ENCODE measurements around the gene MAST4. TPM values are rescaled to one million over a fixed set of nuclear protein-coding genes. Genes with fewer than 3 reads are reported as not detected.
A peak's percentile ranks its signal among the peaks of the same experiment; 100 is the strongest.

Gene MAST4
- total and polyA plus RNA-seq, 7 experiments from 2014 or later: 11.3 to 39.0 (median 28.3) TPM

GRCh38 chr5:66987949-66988838 lies 392.0 kb downstream of the MAST4 start:
- no peak overlapping the region for H3K27ac Mint-ChIP-seq
- H3K4me3 ChIP-seq (ENCODE audit: low read length): no peak overlapping the region
- no peaks in the 10 kb centered on the region for H3K9me3 Mint-ChIP-seq
- POLR2A ChIA-PET: interaction anchor here (1.0 to 1.5 kb wide), 2 partner anchors 10 to 16 kb away, joined by 4 to 6 read pairs; no protein-coding TSS in a partner anchor
- no peak overlapping the region for H3K4me3 Mint-ChIP-seq
- H3K27me3 ChIP-seq (ENCODE audit: control insufficient read depth in 2 of 2, insufficient read depth in 2 of 2, low read length in 2 of 2): no peaks in the 10 kb centered on the region
- no peaks in the 10 kb centered on the region for H3K36me3 ChIP-seq (ENCODE audit: control insufficient read depth in 2 of 3, insufficient read depth in 3 of 3, low read length in 3 of 3)
- intact Hi-C loops (cut with micrococcal nuclease): loop anchor here (1.0 to 5.0 kb wide), 6 partner anchors 16 to 221 kb away; no protein-coding TSS in a partner anchor
- H3K27me3 Mint-ChIP-seq: peaks cover 0 to 11% (median 0%) of the 10 kb centered on the region in 5 donors
- no peaks in the 10 kb centered on the region for H3K9me3 ChIP-seq (ENCODE audit: control insufficient read depth in 2 of 3, low read length in 3 of 3)
- CTCF ChIA-PET: interaction anchor here (0.7 to 2.1 kb wide), 12 partner anchors 10 to 261 kb away, joined by 3 to 9 read pairs (median 4); no protein-coding TSS in a partner anchor
- DNase-seq: peak in 6 of 9 donors; percentile 15 to 52 (median 40)
- peaks cover 0 to 17% (median 5%) of the 10 kb centered on the region in 7 donors for H3K4me1 Mint-ChIP-seq
- H3K27ac ChIP-seq (ENCODE audit: low read depth, low read length): no peak overlapping the region
- no peaks in the 10 kb centered on the region for H3K4me1 ChIP-seq (ENCODE audit: control insufficient read depth in 2 of 2, insufficient read depth in 2 of 2, low read length in 2 of 2)
- H3K36me3 Mint-ChIP-seq: no peaks in the 10 kb centered on the region
- peak; percentile 80 for ATAC-seq

GRCh38 chr5:66989286-66989685 lies 393.1 kb downstream of the MAST4 start:
- H3K27ac ChIP-seq (ENCODE audit: low read depth, low read length): no peak overlapping the region
- ChIA-PET CTCF (interaction anchor here (1.3 kb wide), 1 partner anchor 218 kb away, joined by 5 read pairs; no protein-coding TSS in a partner anchor), POLR2A (interaction anchor here (0.7 to 1.3 kb wide), 2 partner anchors 12 to 218 kb away, joined by 3 to 5 read pairs; no protein-coding TSS in a partner anchor)
- H3K27ac Mint-ChIP-seq: no peak overlapping the region
- H3K36me3 Mint-ChIP-seq: peaks cover 0 to 4% (median 0%) of the 10 kb centered on the region in 5 donors
- H3K4me1 ChIP-seq (ENCODE audit: control insufficient read depth in 2 of 2, insufficient read depth in 2 of 2, low read length in 2 of 2): no peaks in the 10 kb centered on the region
- no peaks in the 10 kb centered on the region for H3K27me3 ChIP-seq (ENCODE audit: control insufficient read depth in 2 of 2, insufficient read depth in 2 of 2, low read length in 2 of 2)
- no peak overlapping the region for H3K4me3 Mint-ChIP-seq
- H3K9me3 ChIP-seq (ENCODE audit: control insufficient read depth in 2 of 3, low read length in 3 of 3): no peaks in the 10 kb centered on the region
- peaks cover 0 to 25% (median 5%) of the 10 kb centered on the region in 7 donors for H3K4me1 Mint-ChIP-seq
- H3K9me3 Mint-ChIP-seq: no peaks in the 10 kb centered on the region
- ATAC-seq (no peak), DNase-seq (no peak)
- intact Hi-C loops (cut with micrococcal nuclease): loop anchor here in 1 of 2 donors (2.0 to 5.0 kb wide), 4 partner anchors 63 to 168 kb away; no protein-coding TSS in a partner anchor
- H3K36me3 ChIP-seq (ENCODE audit: control insufficient read depth in 2 of 3, insufficient read depth in 3 of 3, low read length in 3 of 3): no peaks in the 10 kb centered on the region
- peaks cover 0 to 2% (median 0%) of the 10 kb centered on the region in 5 donors for H3K27me3 Mint-ChIP-seq
- H3K4me3 ChIP-seq (ENCODE audit: low read length): no peak overlapping the region

GRCh38 chr5:66989781-66990180 lies 393.6 kb downstream of the MAST4 start:
- Mint-ChIP-seq H3K27me3 (peaks cover 0 to 4% (median 0%) of the 10 kb centered on the region in 5 donors), H3K4me1 (peaks cover 0 to 26% (median 5%) of the 10 kb centered on the region in 7 donors), H3K9me3 (no peaks in the 10 kb centered on the region), H3K4me3 (no peak overlapping the region), H3K27ac (no peak overlapping the region), H3K36me3 (peaks cover 0 to 4% (median 0%) of the 10 kb centered on the region in 5 donors)
- H3K36me3 ChIP-seq (ENCODE audit: control insufficient read depth in 2 of 3, insufficient read depth in 3 of 3, low read length in 3 of 3): no peaks in the 10 kb centered on the region
- DNase-seq (no peak), ATAC-seq (no peak)
- H3K27me3 ChIP-seq (ENCODE audit: control insufficient read depth in 2 of 2, insufficient read depth in 2 of 2, low read length in 2 of 2): no peaks in the 10 kb centered on the region
- POLR2A ChIA-PET: interaction anchor here (0.7 to 1.3 kb wide), 3 partner anchors 11 to 225 kb away, joined by 3 to 5 read pairs (median 3); no protein-coding TSS in a partner anchor
- intact Hi-C loops (cut with micrococcal nuclease): loop anchor here in 1 of 2 donors (2.0 to 5.0 kb wide), 4 partner anchors 63 to 167 kb away; no protein-coding TSS in a partner anchor
- no peak overlapping the region for H3K4me3 ChIP-seq (ENCODE audit: low read length)
- no peak overlapping the region for H3K27ac ChIP-seq (ENCODE audit: low read depth, low read length)
- CTCF ChIA-PET: interaction anchor here (0.7 to 1.1 kb wide), 2 partner anchors 12 to 801 kb away, joined by 3 read pairs; no protein-coding TSS in a partner anchor
- H3K9me3 ChIP-seq (ENCODE audit: control insufficient read depth in 2 of 3, low read length in 3 of 3): no peaks in the 10 kb centered on the region
- no peaks in the 10 kb centered on the region for H3K4me1 ChIP-seq (ENCODE audit: control insufficient read depth in 2 of 2, insufficient read depth in 2 of 2, low read length in 2 of 2)

GRCh38 chr5:66991746-66992145 lies 395.6 kb downstream of the MAST4 start:
- CTCF ChIA-PET: interaction anchor here (0.6 to 1.9 kb wide), 3 partner anchors 10 to 220 kb away, joined by 3 to 6 read pairs (median 3); no protein-coding TSS in a partner anchor
- Histone ChIP-seq H3K36me3 (ENCODE audit: control insufficient read depth in 2 of 3, insufficient read depth in 3 of 3, low read length in 3 of 3) (no peaks in the 10 kb centered on the region), H3K27ac (ENCODE audit: low read depth, low read length) (no peak overlapping the region), H3K4me1 (ENCODE audit: control insufficient read depth in 2 of 2, insufficient read depth in 2 of 2, low read length in 2 of 2) (no peaks in the 10 kb centered on the region), H3K4me3 (ENCODE audit: low read length) (no peak overlapping the region), H3K27me3 (ENCODE audit: control insufficient read depth in 2 of 2, insufficient read depth in 2 of 2, low read length in 2 of 2) (no peaks in the 10 kb centered on the region), H3K9me3 (ENCODE audit: control insufficient read depth in 2 of 3, low read length in 3 of 3) (no peaks in the 10 kb centered on the region)
- Mint-ChIP-seq H3K27ac (no peak overlapping the region), H3K9me3 (no peaks in the 10 kb centered on the region), H3K36me3 (peaks cover 0 to 6% (median 0%) of the 10 kb centered on the region in 5 donors), H3K4me3 (no peak overlapping the region), H3K27me3 (peaks cover 0 to 4% (median 0%) of the 10 kb centered on the region in 5 donors), H3K4me1 (peaks cover 0 to 19% (median 2%) of the 10 kb centered on the region in 7 donors)
- intact Hi-C loops (cut with micrococcal nuclease): no loop called here
- no peak for DNase-seq
- POLR2A ChIA-PET: interaction anchor here (0.7 kb wide), 1 partner anchor 232 kb away, joined by 3 read pairs; no protein-coding TSS in a partner anchor
- ATAC-seq: no peak

- Histone ChIP-seq H3K27ac (ENCODE audit: low read depth, low read length) (no peak overlapping the region), H3K36me3 (ENCODE audit: control insufficient read depth in 2 of 3, insufficient read depth in 3 of 3, low read length in 3 of 3) (no peaks in the 10 kb centered on the region), H3K27me3 (ENCODE audit: control insufficient read depth in 2 of 2, insufficient read depth in 2 of 2, low read length in 2 of 2) (no peaks in the 10 kb centered on the region), H3K9me3 (ENCODE audit: control insufficient read depth in 2 of 3, low read length in 3 of 3) (no peaks in the 10 kb centered on the region), H3K4me1 (ENCODE audit: control insufficient read depth in 2 of 2, insufficient read depth in 2 of 2, low read length in 2 of 2) (no peaks in the 10 kb centered on the region), H3K4me3 (ENCODE audit: low read length) (no peak overlapping the region)
- ChIA-PET CTCF (interaction anchor here (1.0 to 1.9 kb wide), 2 partner anchors 9 to 157 kb away, joined by 3 to 6 read pairs; no protein-coding TSS in a partner anchor), POLR2A (interaction anchor here (0.9 kb wide), 1 partner anchor 168 kb away, joined by 3 read pairs; no protein-coding TSS in a partner anchor)
- Mint-ChIP-seq H3K9me3 (no peaks in the 10 kb centered on the region), H3K36me3 (peaks cover 0 to 6% (median 0%) of the 10 kb centered on the region in 5 donors), H3K4me1 (peaks cover 0 to 19% (median 0%) of the 10 kb centered on the region in 7 donors), H3K4me3 (no peak overlapping the region), H3K27me3 (peaks cover 0 to 4% (median 0%) of the 10 kb centered on the region in 5 donors), H3K27ac (peak overlapping the region in 1 of 9 donors; percentile 6)
- DNase-seq: no peak
- intact Hi-C loops (cut with micrococcal nuclease): no loop called here
- ATAC-seq: peak; percentile 47
Measured at GRCh38 chr5:66992547-66992946, 396.4 kb downstream of the MAST4 start.

- Mint-ChIP-seq H3K4me1 (peaks cover 0 to 14% (median 0%) of the 10 kb centered on the region in 7 donors), H3K27ac (no peak overlapping the region), H3K36me3 (peaks cover 0 to 6% (median 0%) of the 10 kb centered on the region in 5 donors), H3K27me3 (peaks cover 0 to 4% (median 0%) of the 10 kb centered on the region in 5 donors), H3K4me3 (no peak overlapping the region), H3K9me3 (no peaks in the 10 kb centered on the region)
- Histone ChIP-seq H3K4me3 (ENCODE audit: low read length) (no peak overlapping the region), H3K4me1 (ENCODE audit: control insufficient read depth in 2 of 2, insufficient read depth in 2 of 2, low read length in 2 of 2) (no peaks in the 10 kb centered on the region), H3K27ac (ENCODE audit: low read depth, low read length) (no peak overlapping the region), H3K27me3 (ENCODE audit: control insufficient read depth in 2 of 2, insufficient read depth in 2 of 2, low read length in 2 of 2) (no peaks in the 10 kb centered on the region), H3K9me3 (ENCODE audit: control insufficient read depth in 2 of 3, low read length in 3 of 3) (no peaks in the 10 kb centered on the region), H3K36me3 (ENCODE audit: control insufficient read depth in 2 of 3, insufficient read depth in 3 of 3, low read length in 3 of 3) (no peaks in the 10 kb centered on the region)
- ATAC-seq (no peak), DNase-seq (no peak)
- CTCF ChIA-PET: no interaction called here
- intact Hi-C loops (cut with micrococcal nuclease): no loop called here
- POLR2A ChIA-PET: interaction anchor here (0.9 kb wide), 1 partner anchor 167 kb away, joined by 3 read pairs; no protein-coding TSS in a partner anchor
Measured at GRCh38 chr5:66993448-66993847, 397.3 kb downstream of the MAST4 start.
